Measurements from ENCODE around the gene AKAP9.
"Not testable (repeated sequence)": the region's sequence is repeated elsewhere in the genome, so short reads cannot be mapped to it uniquely, and the experiment has no call there.

AKAP9 gene

GRCh38 chr7:91957232-91957631 is 16.6 kb downstream of the AKAP9 start:
- Histone ChIP-seq H3K27me3 (replicated peaks in 2 of 5; ENCODE audit: control insufficient read depth in 4 of 5, insufficient read depth in 5 of 5, low read length in 4 of 5) (no peaks in the 10 kb centered on the region), H3K36me3 (ENCODE audit: control insufficient read depth in 4 of 4, insufficient read depth in 4 of 4, low read length in 3 of 4) (peaks cover 0 to 9% (median 7%) of the 10 kb centered on the region in 4 experiments), H3K9me3 (ENCODE audit: control extremely low read depth in 1 of 5, control insufficient read depth in 4 of 5, insufficient read depth in 2 of 5, low read depth in 1 of 5, low read length in 4 of 5) (peaks cover 0 to 3% (median 0%) of the 10 kb centered on the region in 5 experiments), H3K27ac (ENCODE audit: insufficient read depth in 1 of 2, low read depth in 1 of 2, low read length in 2 of 2, poor library complexity in 1 of 2, severe bottlenecking in 2 of 2) (no peak overlapping the region), H3K4me3 (ENCODE audit: control insufficient read depth in 1 of 7, extremely low read depth in 1 of 7, insufficient read depth in 4 of 7, low read depth in 2 of 7, low read length in 6 of 7) (no peak overlapping the region), H3K4me1 (ENCODE audit: control extremely low read depth in 1 of 4, control insufficient read depth in 4 of 4, insufficient read depth in 4 of 4, low read length in 3 of 4) (no peaks in the 10 kb centered on the region)
- CTCF ChIA-PET: interaction anchor here (0.9 to 2.3 kb wide), 2 partner anchors 11 to 167 kb away, joined by 3 to 8 read pairs; no protein-coding TSS in a partner anchor
- POLR2A ChIA-PET: no interaction called here
- WGBS (ENCODE audit: insufficient coverage): no CpG with 5 or more reads among the region's 1 CpG
- DNase-seq: no peak

- no peak for DNase-seq
- H3K36me3 ChIP-seq (ENCODE audit: control insufficient read depth in 4 of 4, insufficient read depth in 4 of 4, low read length in 3 of 4): peaks cover 0 to 9% (median 5%) of the 10 kb centered on the region in 4 experiments
- H3K4me1 ChIP-seq (ENCODE audit: control extremely low read depth in 1 of 4, control insufficient read depth in 4 of 4, insufficient read depth in 4 of 4, low read length in 3 of 4): no peaks in the 10 kb centered on the region
- ChIA-PET POLR2A (no interaction called here), CTCF (interaction anchor here (2.3 kb wide), 1 partner anchor 12 kb away, joined by 8 read pairs; no protein-coding TSS in a partner anchor)
- no peak overlapping the region for H3K27ac ChIP-seq (ENCODE audit: insufficient read depth in 1 of 2, low read depth in 1 of 2, low read length in 2 of 2, poor library complexity in 1 of 2, severe bottlenecking in 2 of 2)
- no peaks in the 10 kb centered on the region for H3K27me3 ChIP-seq (replicated peaks in 2 of 5; ENCODE audit: control insufficient read depth in 4 of 5, insufficient read depth in 5 of 5, low read length in 4 of 5)
- peaks cover 0 to 3% (median 0%) of the 10 kb centered on the region in 5 experiments for H3K9me3 ChIP-seq (ENCODE audit: control extremely low read depth in 1 of 5, control insufficient read depth in 4 of 5, insufficient read depth in 2 of 5, low read depth in 1 of 5, low read length in 4 of 5)
- 100% methylated on average over 1 of the region's 1 CpG for WGBS (ENCODE audit: insufficient coverage)
- no peak overlapping the region for H3K4me3 ChIP-seq (ENCODE audit: control insufficient read depth in 1 of 7, extremely low read depth in 1 of 7, insufficient read depth in 4 of 7, low read depth in 2 of 7, low read length in 6 of 7)
Observed at GRCh38 chr7:91957823-91958222, 17.2 kb downstream of the AKAP9 start.

GRCh38 chr7:91959023-91959422 is 18.4 kb downstream of the AKAP9 start:
- CTCF ChIA-PET: no interaction called here
- 83% methylated on average over 3 of the region's 5 CpGs for WGBS (ENCODE audit: insufficient coverage)
- Histone ChIP-seq H3K36me3 (ENCODE audit: control insufficient read depth in 4 of 4, insufficient read depth in 4 of 4, low read length in 3 of 4) (peaks cover 0 to 9% (median 5%) of the 10 kb centered on the region in 4 experiments), H3K4me1 (ENCODE audit: control extremely low read depth in 1 of 4, control insufficient read depth in 4 of 4, insufficient read depth in 4 of 4, low read length in 3 of 4) (no peaks in the 10 kb centered on the region), H3K27ac (ENCODE audit: insufficient read depth in 1 of 2, low read depth in 1 of 2, low read length in 2 of 2, poor library complexity in 1 of 2, severe bottlenecking in 2 of 2) (no peak overlapping the region), H3K4me3 (ENCODE audit: control insufficient read depth in 1 of 7, extremely low read depth in 1 of 7, insufficient read depth in 4 of 7, low read depth in 2 of 7, low read length in 6 of 7) (no peak overlapping the region), H3K9me3 (ENCODE audit: control extremely low read depth in 1 of 5, control insufficient read depth in 4 of 5, insufficient read depth in 2 of 5, low read depth in 1 of 5, low read length in 4 of 5) (peaks cover 0 to 3% (median 0%) of the 10 kb centered on the region in 5 experiments), H3K27me3 (replicated peaks in 2 of 5; ENCODE audit: control insufficient read depth in 4 of 5, insufficient read depth in 5 of 5, low read length in 4 of 5) (no peaks in the 10 kb centered on the region)
- POLR2A ChIA-PET: no interaction called here
- no peak for DNase-seq

- Histone ChIP-seq H3K4me3 (ENCODE audit: control insufficient read depth in 1 of 7, extremely low read depth in 1 of 7, insufficient read depth in 4 of 7, low read depth in 2 of 7, low read length in 6 of 7) (no peak overlapping the region), H3K27ac (ENCODE audit: insufficient read depth in 1 of 2, low read depth in 1 of 2, low read length in 2 of 2, poor library complexity in 1 of 2, severe bottlenecking in 2 of 2) (no peak overlapping the region), H3K27me3 (replicated peaks in 2 of 5; ENCODE audit: control insufficient read depth in 4 of 5, insufficient read depth in 5 of 5, low read length in 4 of 5) (no peaks in the 10 kb centered on the region), H3K36me3 (ENCODE audit: control insufficient read depth in 4 of 4, insufficient read depth in 4 of 4, low read length in 3 of 4) (peaks cover 0 to 4% (median 1%) of the 10 kb centered on the region in 4 experiments), H3K4me1 (ENCODE audit: control extremely low read depth in 1 of 4, control insufficient read depth in 4 of 4, insufficient read depth in 4 of 4, low read length in 3 of 4) (no peaks in the 10 kb centered on the region), H3K9me3 (ENCODE audit: control extremely low read depth in 1 of 5, control insufficient read depth in 4 of 5, insufficient read depth in 2 of 5, low read depth in 1 of 5, low read length in 4 of 5) (peaks cover 0 to 3% (median 0%) of the 10 kb centered on the region in 5 experiments)
- no peak for DNase-seq
- POLR2A ChIA-PET: no interaction called here
- CTCF ChIA-PET: no interaction called here
- WGBS (ENCODE audit: insufficient coverage): no CpG with 5 or more reads among the region's 2 CpGs
Observed at GRCh38 chr7:91961816-91962215, 21.2 kb downstream of the AKAP9 start.

- no peak for DNase-seq
- POLR2A ChIA-PET: no interaction called here
- H3K4me1 ChIP-seq (ENCODE audit: control extremely low read depth in 1 of 4, control insufficient read depth in 4 of 4, insufficient read depth in 4 of 4, low read length in 3 of 4): no peaks in the 10 kb centered on the region
- H3K27me3 ChIP-seq (replicated peaks in 2 of 5; ENCODE audit: control insufficient read depth in 4 of 5, insufficient read depth in 5 of 5, low read length in 4 of 5): no peaks in the 10 kb centered on the region
- H3K4me3 ChIP-seq (ENCODE audit: control insufficient read depth in 1 of 7, extremely low read depth in 1 of 7, insufficient read depth in 4 of 7, low read depth in 2 of 7, low read length in 6 of 7): no peak overlapping the region
- H3K36me3 ChIP-seq (ENCODE audit: control insufficient read depth in 4 of 4, insufficient read depth in 4 of 4, low read length in 3 of 4): peaks cover 0 to 4% (median 1%) of the 10 kb centered on the region in 4 experiments
- H3K9me3 ChIP-seq (ENCODE audit: control extremely low read depth in 1 of 5, control insufficient read depth in 4 of 5, insufficient read depth in 2 of 5, low read depth in 1 of 5, low read length in 4 of 5): peaks cover 0 to 3% (median 0%) of the 10 kb centered on the region in 5 experiments
- CTCF ChIA-PET: no interaction called here
- H3K27ac ChIP-seq (ENCODE audit: insufficient read depth in 1 of 2, low read depth in 1 of 2, low read length in 2 of 2, poor library complexity in 1 of 2, severe bottlenecking in 2 of 2): no peak overlapping the region
- no CpG with 5 or more reads among the region's 3 CpGs for WGBS (ENCODE audit: insufficient coverage)
Observed at GRCh38 chr7:91962419-91962818, 21.8 kb downstream of the AKAP9 start.

GRCh38 chr7:91967513-91967912 is 26.9 kb downstream of the AKAP9 start:
- POLR2A ChIA-PET: not testable (repeated sequence)

GRCh38 chr7:91973639-91974038 is 33.0 kb downstream of the AKAP9 start:
- Histone ChIP-seq H3K36me3 (ENCODE audit: control insufficient read depth in 4 of 4, insufficient read depth in 4 of 4, low read length in 3 of 4) (peaks cover 0 to 16% (median 4%) of the 10 kb centered on the region in 4 experiments), H3K4me3 (ENCODE audit: control insufficient read depth in 1 of 7, extremely low read depth in 1 of 7, insufficient read depth in 4 of 7, low read depth in 2 of 7, low read length in 6 of 7) (no peak overlapping the region), H3K4me1 (ENCODE audit: control extremely low read depth in 1 of 4, control insufficient read depth in 4 of 4, insufficient read depth in 4 of 4, low read length in 3 of 4) (no peaks in the 10 kb centered on the region), H3K9me3 (ENCODE audit: control extremely low read depth in 1 of 5, control insufficient read depth in 4 of 5, insufficient read depth in 2 of 5, low read depth in 1 of 5, low read length in 4 of 5) (no peaks in the 10 kb centered on the region), H3K27me3 (replicated peaks in 2 of 5; ENCODE audit: control insufficient read depth in 4 of 5, insufficient read depth in 5 of 5, low read length in 4 of 5) (no peaks in the 10 kb centered on the region), H3K27ac (ENCODE audit: insufficient read depth in 1 of 2, low read depth in 1 of 2, low read length in 2 of 2, poor library complexity in 1 of 2, severe bottlenecking in 2 of 2) (no peak overlapping the region)
- POLR2A ChIA-PET: no interaction called here
- no peak for DNase-seq
- CTCF ChIA-PET: no interaction called here
- WGBS (ENCODE audit: insufficient coverage): 94% methylated on average over 3 of the region's 5 CpGs

More at GRCh38 chr7:91967513-91967912, 26.9 kb downstream of the AKAP9 start:
- not testable (repeated sequence) for H3K27me3 ChIP-seq (replicated peaks in 2 of 5; ENCODE audit: control insufficient read depth in 4 of 5, insufficient read depth in 5 of 5, low read length in 4 of 5); DNase-seq; H3K9me3 ChIP-seq (ENCODE audit: control extremely low read depth in 1 of 5, control insufficient read depth in 4 of 5, insufficient read depth in 2 of 5, low read depth in 1 of 5, low read length in 4 of 5); H3K27ac ChIP-seq (ENCODE audit: insufficient read depth in 1 of 2, low read depth in 1 of 2, low read length in 2 of 2, poor library complexity in 1 of 2, severe bottlenecking in 2 of 2); H3K4me1 ChIP-seq (ENCODE audit: control extremely low read depth in 1 of 4, control insufficient read depth in 4 of 4, insufficient read depth in 4 of 4, low read length in 3 of 4); H3K36me3 ChIP-seq (ENCODE audit: control insufficient read depth in 4 of 4, insufficient read depth in 4 of 4, low read length in 3 of 4); H3K4me3 ChIP-seq (ENCODE audit: control insufficient read depth in 1 of 7, extremely low read depth in 1 of 7, insufficient read depth in 4 of 7, low read depth in 2 of 7, low read length in 6 of 7)
- WGBS (ENCODE audit: insufficient coverage): 100% methylated on average over 1 of the region's 2 CpGs
- CTCF ChIA-PET: interaction anchor here (1.3 kb wide), 1 partner anchor 13 kb away, joined by 3 read pairs; no protein-coding TSS in a partner anchor
